GM12878 (cell line): ENCODE measurements around the gene SPDYA. TPM values are rescaled to one million over a fixed set of nuclear protein-coding genes. Genes with fewer than 3 reads are reported as not detected.

Source experiments
- BHLHE40 ChIP-seq, 2 experiments: fragments of 450-650 bp in 1 of 2; IDR thresholded peaks; 2 replicates each; pipeline ENCODE4 v1.6.1; 2011 to 2017; ENCODE audit warnings: low read depth in 2 of 2, borderline replicate concordance in 1 of 2, improper control_type of control experiment in 1 of 2, low read length in 1 of 2, mild to moderate bottlenecking in 1 of 2
- CBX3 ChIP-seq: fragments of 200-600 bp; sonication (generic); IDR thresholded peaks from 2 replicates; pipeline ENCODE4 v1.6.1; 2016; ENCODE audit warnings: low read depth, borderline replicate concordance
- CHD4 ChIP-seq: fragments of 200-600 bp; sonication (generic); IDR thresholded peaks from 2 replicates; pipeline ENCODE4 v1.6.1; 2016; ENCODE audit warnings: mild to moderate bottlenecking
- CREB1 ChIP-seq: IDR thresholded peaks from 2 replicates; pipeline ENCODE4 v1.6.1; 2012; ENCODE audit warnings: low read depth, mild to moderate bottlenecking, inconsistent platforms
- GATAD2B ChIP-seq: fragments of 450-650 bp; conservative IDR thresholded peaks from 2 replicates; pipeline ENCODE4 v1.6.1; 2017; ENCODE audit warnings: low read depth, mild to moderate bottlenecking, moderate library complexity
- IKZF1 ChIP-seq: fragments of 450-650 bp; conservative IDR thresholded peaks from 2 replicates; pipeline ENCODE4 v1.6.1; 2017; ENCODE audit warnings: antibody characterized with exemption, mild to moderate bottlenecking
- MYC ChIP-seq: IDR thresholded peaks from 2 replicates; pipeline ENCODE4 v1.6.1; 2011; ENCODE audit warnings: mild to moderate bottlenecking, low read length, moderate library complexity, inconsistent platforms; ENCODE audit not compliant: insufficient read depth, insufficient replicate concordance, insufficient read length, severe bottlenecking
- NR2C1 ChIP-seq: fragments of 450-650 bp; IDR thresholded peaks from 2 replicates; pipeline ENCODE4 v1.6.1; 2017; ENCODE audit warnings: antibody characterized with exemption, mild to moderate bottlenecking, moderate library complexity
- NR2F1 ChIP-seq: fragments of 450-650 bp; conservative IDR thresholded peaks from 2 replicates; pipeline ENCODE4 v1.6.1; 2017; ENCODE audit warnings: mild to moderate bottlenecking
- POLR2AphosphoS2 ChIP-seq: IDR thresholded peaks from 2 replicates; pipeline ENCODE4 v1.6.1; 2011; ENCODE audit warnings: low read depth, mild to moderate bottlenecking, low read length, improper control_type of control experiment, moderate library complexity
- POLR2AphosphoS5 ChIP-seq: IDR thresholded peaks from 2 replicates; pipeline ENCODE4 v1.6.1; 2011; ENCODE audit warnings: mild to moderate bottlenecking, low read length, inconsistent platforms
- RBBP5 ChIP-seq: fragments of 200-600 bp; sonication (generic); conservative IDR thresholded peaks from 2 replicates; pipeline ENCODE4 v1.6.1; 2016
- SP1 ChIP-seq: IDR thresholded peaks from one replicate; pipeline ENCODE4 v1.6.1; 2011; ENCODE audit warnings: low read depth, low read length
- SRF ChIP-seq, 2 experiments: IDR thresholded peaks; 2 replicates each; pipeline ENCODE4 v1.6.1; 2011; ENCODE audit warnings: low read depth in 2 of 2, low read length in 2 of 2, mild to moderate bottlenecking in 1 of 2, moderate library complexity in 1 of 2
- TAF1 ChIP-seq: IDR thresholded peaks from 2 replicates; pipeline ENCODE4 v1.6.1; 2011; ENCODE audit warnings: mild to moderate bottlenecking, low read depth, low read length, borderline replicate concordance
- TBL1XR1 ChIP-seq: IDR thresholded peaks from 2 replicates; pipeline ENCODE4 v1.6.1; 2012; ENCODE audit warnings: low read depth, low read length, improper control_type of control experiment
- TCF7 ChIP-seq: IDR thresholded peaks from 2 replicates; pipeline ENCODE4 v1.6.1; 2014; ENCODE audit warnings: antibody characterized with exemption, borderline replicate concordance
- ZSCAN29 ChIP-seq: fragments of 450-650 bp; IDR thresholded peaks from 2 replicates; pipeline ENCODE4 v1.6.1; 2017; ENCODE audit warnings: mild to moderate bottlenecking, moderate library complexity
- polyA plus RNA-seq, 11 experiments: library from polyadenylated mRNA; depleted of rRNA in 4 of 11; unstranded in 6 of 11; stranded (reverse) in 5 of 11; fragments of >200 nt; fragmentation: Nextera tagmentation in 4 of 11; fragmentation: Illumina TruSeq in 1 of 11; extraction: Ambion mirVana in 4 of 11; extraction: Trizol in 1 of 11; gene quantifications; 1 replicate in 1 of 11; 2 replicates in 10 of 11; pipeline versions ENCODE4 v1.2.1 to v1.2.3, GENCODE V29; 2011 to 2016; ENCODE audit warnings: inconsistent platforms in 2 of 11, missing spikeins in 2 of 11, low read depth in 1 of 11
- total RNA-seq, 4 experiments: library from RNA; depleted of rRNA in 3 of 4; stranded (reverse); fragments of >200 nt in 3 of 4; fragmentation: Illumina TruSeq in 1 of 4; extraction: Trizol in 1 of 4; gene quantifications; 2 replicates each; pipeline versions ENCODE4 v1.2.1 to v1.2.3, GENCODE V29; 2013 to 2021
- TF ChIP-seq, protein P1 (sequence below): fragments of 450-650 bp; IDR thresholded peaks from 2 replicates; pipeline ENCODE4 v1.6.1; 2017; ENCODE audit warnings: mild to moderate bottlenecking, moderate library complexity
- TF ChIP-seq, protein P2 (sequence below): fragments of 450-650 bp; formaldehyde crosslinking; IDR thresholded peaks from 2 replicates; pipeline ENCODE4 v1.4.0; 2022; ENCODE audit warnings: mild to moderate bottlenecking, moderate library complexity
- TF ChIP-seq, protein P3 (sequence below): fragments of 450-650 bp; IDR thresholded peaks from 2 replicates; pipeline ENCODE4 v1.6.1; 2017; ENCODE audit warnings: antibody characterized with exemption, mild to moderate bottlenecking, moderate library complexity

SPDYA gene
- total and polyA plus RNA-seq, 10 of the 15 experiments (the other 5 are each of a cell fraction or from before 2014, with no cell fraction given) = 0.12 to 2.4 (median 0.50) TPM

DNA sequence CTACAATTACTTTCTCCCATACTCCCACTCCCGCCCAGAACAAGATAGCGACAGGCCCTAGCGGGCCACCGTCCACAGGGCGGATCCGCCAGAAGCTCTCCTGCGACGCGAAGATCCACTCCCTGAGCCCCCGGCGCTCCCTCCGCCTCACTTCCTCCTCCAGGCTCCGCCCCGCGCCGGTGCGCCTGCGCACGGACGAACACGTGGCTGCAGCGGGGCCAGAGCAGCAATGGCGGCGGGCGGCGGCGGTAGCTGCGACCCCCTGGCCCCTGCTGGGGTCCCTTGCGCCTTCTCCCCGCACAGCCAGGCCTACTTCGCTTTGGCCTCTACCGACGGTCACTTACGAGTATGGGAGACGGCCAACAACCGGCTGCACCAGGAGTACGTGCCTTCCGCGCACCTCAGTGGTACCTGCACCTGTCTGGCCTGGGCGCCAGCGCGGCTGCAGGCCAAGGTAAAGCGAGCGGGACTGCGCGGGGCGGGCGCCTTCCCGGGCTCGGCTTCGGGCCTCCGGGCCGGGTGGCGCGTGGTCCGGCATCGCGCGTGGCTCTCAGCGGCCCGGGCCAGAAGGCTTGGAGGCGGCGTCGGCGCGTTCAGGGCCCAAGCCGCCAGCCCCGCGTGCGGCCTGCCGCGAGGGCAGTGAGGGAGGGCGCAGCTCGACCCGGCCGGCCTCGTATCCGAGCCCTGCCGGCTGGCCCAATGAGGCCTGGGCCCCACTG lies 84.0 kb downstream of the SPDYA start, which contains the start of gene WDR43 (continued):
- TF ChIP-seq, protein P1, sequence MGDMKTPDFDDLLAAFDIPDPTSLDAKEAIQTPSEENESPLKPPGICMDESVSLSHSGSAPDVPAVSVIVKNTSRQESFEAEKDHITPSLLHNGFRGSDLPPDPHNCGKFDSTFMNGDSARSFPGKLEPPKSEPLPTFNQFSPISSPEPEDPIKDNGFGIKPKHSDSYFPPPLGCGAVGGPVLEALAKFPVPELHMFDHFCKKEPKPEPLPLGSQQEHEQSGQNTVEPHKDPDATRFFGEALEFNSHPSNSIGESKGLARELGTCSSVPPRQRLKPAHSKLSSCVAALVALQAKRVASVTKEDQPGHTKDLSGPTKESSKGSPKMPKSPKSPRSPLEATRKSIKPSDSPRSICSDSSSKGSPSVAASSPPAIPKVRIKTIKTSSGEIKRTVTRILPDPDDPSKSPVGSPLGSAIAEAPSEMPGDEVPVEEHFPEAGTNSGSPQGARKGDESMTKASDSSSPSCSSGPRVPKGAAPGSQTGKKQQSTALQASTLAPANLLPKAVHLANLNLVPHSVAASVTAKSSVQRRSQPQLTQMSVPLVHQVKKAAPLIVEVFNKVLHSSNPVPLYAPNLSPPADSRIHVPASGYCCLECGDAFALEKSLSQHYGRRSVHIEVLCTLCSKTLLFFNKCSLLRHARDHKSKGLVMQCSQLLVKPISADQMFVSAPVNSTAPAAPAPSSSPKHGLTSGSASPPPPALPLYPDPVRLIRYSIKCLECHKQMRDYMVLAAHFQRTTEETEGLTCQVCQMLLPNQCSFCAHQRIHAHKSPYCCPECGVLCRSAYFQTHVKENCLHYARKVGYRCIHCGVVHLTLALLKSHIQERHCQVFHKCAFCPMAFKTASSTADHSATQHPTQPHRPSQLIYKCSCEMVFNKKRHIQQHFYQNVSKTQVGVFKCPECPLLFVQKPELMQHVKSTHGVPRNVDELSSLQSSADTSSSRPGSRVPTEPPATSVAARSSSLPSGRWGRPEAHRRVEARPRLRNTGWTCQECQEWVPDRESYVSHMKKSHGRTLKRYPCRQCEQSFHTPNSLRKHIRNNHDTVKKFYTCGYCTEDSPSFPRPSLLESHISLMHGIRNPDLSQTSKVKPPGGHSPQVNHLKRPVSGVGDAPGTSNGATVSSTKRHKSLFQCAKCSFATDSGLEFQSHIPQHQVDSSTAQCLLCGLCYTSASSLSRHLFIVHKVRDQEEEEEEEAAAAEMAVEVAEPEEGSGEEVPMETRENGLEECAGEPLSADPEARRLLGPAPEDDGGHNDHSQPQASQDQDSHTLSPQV = no peak
- TF ChIP-seq GATAD2B (peak; percentile 76), NR2F1 (peak; percentile 53), ZSCAN29 (no peak), RBBP5 (no peak), SRF (IDR thresholded peaks at IDR 0.05; ENCODE audit: low read depth in 2 of 2, low read length in 2 of 2) (peak in 1 of 2 experiments; percentile 49; a peak in 1 of 4 replicates), IKZF1 (peak; percentile 86), BHLHE40 (IDR thresholded peaks at IDR 0.05; ENCODE audit: borderline replicate concordance in 1 of 2, low read depth in 2 of 2, low read length in 1 of 2) (peak in 1 of 2 experiments; percentile 36; a peak in 1 of 4 replicates), TBL1XR1 (no peak), NR2C1 (no peak), CHD4 (no peak), CBX3 (no peak), POLR2AphosphoS2 (peak; percentile 81; the same call in 1 of the 2 replicates), SP1 (peak; percentile 89), POLR2AphosphoS5 (peak; percentile 85), MYC (peak; percentile 98), CREB1 (peak; percentile 93), TAF1 (peak; percentile 95), TCF7 (no peak)
- TF ChIP-seq, protein P2, sequence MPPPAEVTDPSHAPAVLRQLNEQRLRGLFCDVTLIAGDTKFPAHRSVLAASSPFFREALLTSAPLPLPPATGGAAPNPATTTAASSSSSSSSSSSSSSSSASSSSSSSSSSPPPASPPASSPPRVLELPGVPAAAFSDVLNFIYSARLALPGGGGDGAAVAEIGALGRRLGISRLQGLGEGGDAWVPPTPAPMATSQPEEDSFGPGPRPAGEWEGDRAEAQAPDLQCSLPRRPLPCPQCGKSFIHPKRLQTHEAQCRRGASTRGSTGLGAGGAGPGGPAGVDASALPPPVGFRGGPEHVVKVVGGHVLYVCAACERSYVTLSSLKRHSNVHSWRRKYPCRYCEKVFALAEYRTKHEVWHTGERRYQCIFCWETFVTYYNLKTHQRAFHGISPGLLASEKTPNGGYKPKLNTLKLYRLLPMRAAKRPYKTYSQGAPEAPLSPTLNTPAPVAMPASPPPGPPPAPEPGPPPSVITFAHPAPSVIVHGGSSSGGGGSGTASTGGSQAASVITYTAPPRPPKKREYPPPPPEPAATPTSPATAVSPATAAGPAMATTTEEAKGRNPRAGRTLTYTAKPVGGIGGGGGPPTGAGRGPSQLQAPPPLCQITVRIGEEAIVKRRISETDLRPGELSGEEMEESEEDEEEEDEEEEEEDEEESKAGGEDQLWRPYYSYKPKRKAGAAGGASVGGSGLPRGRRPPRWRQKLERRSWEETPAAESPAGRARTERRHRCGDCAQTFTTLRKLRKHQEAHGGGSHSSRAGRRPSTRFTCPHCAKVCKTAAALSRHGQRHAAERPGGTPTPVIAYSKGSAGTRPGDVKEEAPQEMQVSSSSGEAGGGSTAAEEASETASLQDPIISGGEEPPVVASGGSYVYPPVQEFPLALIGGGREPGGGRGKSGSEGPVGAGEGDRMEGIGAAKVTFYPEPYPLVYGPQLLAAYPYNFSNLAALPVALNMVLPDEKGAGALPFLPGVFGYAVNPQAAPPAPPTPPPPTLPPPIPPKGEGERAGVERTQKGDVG (CRISPR knock-in tag) = no peak
- TF ChIP-seq, protein P3, sequence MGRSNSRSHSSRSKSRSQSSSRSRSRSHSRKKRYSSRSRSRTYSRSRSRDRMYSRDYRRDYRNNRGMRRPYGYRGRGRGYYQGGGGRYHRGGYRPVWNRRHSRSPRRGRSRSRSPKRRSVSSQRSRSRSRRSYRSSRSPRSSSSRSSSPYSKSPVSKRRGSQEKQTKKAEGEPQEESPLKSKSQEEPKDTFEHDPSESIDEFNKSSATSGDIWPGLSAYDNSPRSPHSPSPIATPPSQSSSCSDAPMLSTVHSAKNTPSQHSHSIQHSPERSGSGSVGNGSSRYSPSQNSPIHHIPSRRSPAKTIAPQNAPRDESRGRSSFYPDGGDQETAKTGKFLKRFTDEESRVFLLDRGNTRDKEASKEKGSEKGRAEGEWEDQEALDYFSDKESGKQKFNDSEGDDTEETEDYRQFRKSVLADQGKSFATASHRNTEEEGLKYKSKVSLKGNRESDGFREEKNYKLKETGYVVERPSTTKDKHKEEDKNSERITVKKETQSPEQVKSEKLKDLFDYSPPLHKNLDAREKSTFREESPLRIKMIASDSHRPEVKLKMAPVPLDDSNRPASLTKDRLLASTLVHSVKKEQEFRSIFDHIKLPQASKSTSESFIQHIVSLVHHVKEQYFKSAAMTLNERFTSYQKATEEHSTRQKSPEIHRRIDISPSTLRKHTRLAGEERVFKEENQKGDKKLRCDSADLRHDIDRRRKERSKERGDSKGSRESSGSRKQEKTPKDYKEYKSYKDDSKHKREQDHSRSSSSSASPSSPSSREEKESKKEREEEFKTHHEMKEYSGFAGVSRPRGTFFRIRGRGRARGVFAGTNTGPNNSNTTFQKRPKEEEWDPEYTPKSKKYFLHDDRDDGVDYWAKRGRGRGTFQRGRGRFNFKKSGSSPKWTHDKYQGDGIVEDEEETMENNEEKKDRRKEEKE = no peak
